ENCODE data around the gene CEP112. TPM values are rescaled to one million over a fixed set of nuclear protein-coding genes. Genes with fewer than 3 reads are reported as not detected.
A peak's percentile ranks its signal among the peaks of the same experiment; 100 is the strongest.
"Not testable (repeated sequence)": the region's sequence is repeated elsewhere in the genome, so short reads cannot be mapped to it uniquely, and the experiment has no call there.

CEP112 gene
- total RNA-seq, 1 donor from 2014 or later, result 14.5 TPM

DNA sequence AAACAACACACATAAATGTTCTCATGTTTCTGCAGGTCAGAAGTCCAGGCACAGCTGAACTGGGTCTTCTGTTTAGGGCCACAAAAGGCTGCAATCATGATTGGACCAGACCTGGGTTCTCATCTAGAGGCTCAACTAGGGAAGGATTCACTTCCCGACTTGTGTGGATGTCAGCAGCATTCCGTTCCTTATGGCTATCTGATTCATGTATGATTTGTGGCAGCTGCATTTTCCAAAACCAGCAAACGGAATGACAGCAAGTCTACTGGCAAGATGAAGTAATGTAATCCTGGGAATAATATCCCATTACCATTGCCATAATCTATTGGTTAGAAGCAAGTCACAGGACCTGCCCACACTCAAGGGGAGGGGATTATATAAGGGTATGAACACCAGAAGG lies 22.1 kb downstream of the CEP112 start:
- no peak for DNase-seq
- TF ChIP-seq, protein P1, sequence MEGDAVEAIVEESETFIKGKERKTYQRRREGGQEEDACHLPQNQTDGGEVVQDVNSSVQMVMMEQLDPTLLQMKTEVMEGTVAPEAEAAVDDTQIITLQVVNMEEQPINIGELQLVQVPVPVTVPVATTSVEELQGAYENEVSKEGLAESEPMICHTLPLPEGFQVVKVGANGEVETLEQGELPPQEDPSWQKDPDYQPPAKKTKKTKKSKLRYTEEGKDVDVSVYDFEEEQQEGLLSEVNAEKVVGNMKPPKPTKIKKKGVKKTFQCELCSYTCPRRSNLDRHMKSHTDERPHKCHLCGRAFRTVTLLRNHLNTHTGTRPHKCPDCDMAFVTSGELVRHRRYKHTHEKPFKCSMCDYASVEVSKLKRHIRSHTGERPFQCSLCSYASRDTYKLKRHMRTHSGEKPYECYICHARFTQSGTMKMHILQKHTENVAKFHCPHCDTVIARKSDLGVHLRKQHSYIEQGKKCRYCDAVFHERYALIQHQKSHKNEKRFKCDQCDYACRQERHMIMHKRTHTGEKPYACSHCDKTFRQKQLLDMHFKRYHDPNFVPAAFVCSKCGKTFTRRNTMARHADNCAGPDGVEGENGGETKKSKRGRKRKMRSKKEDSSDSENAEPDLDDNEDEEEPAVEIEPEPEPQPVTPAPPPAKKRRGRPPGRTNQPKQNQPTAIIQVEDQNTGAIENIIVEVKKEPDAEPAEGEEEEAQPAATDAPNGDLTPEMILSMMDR (IDR thresholded peaks at IDR 0.05; ENCODE audit: borderline replicate concordance), result no peak
- intact Hi-C loops (cut with micrococcal nuclease), result loop anchor here (10.0 kb wide), 2 partner anchors 875 to 925 kb away; no protein-coding TSS in a partner anchor
- Histone ChIP-seq H3K9me3 (replicated peaks) (no peaks in the 10 kb centered on the region), H3K4me3 (no peak overlapping the region), H3K27ac (replicated peaks) (no peak overlapping the region), H3K36me3 (peaks cover 8% of the 10 kb centered on the region), H3K4me1 (peaks cover 28% of the 10 kb centered on the region), H3K27me3 (ENCODE audit: low read depth) (no peaks in the 10 kb centered on the region)

- DNase-seq, result no peak
- Histone ChIP-seq H3K9me3 (replicated peaks) (no peaks in the 10 kb centered on the region), H3K36me3 (no peaks in the 10 kb centered on the region), H3K27me3 (ENCODE audit: low read depth) (no peaks in the 10 kb centered on the region), H3K4me1 (peaks cover 21% of the 10 kb centered on the region), H3K4me3 (no peak overlapping the region), H3K27ac (replicated peaks) (peak overlapping the region; percentile 17)
- TF ChIP-seq, protein P1 (IDR thresholded peaks at IDR 0.05; ENCODE audit: borderline replicate concordance), result no peak
- intact Hi-C loops (cut with micrococcal nuclease), result loop anchor here (10.0 kb wide), 2 partner anchors 873 to 923 kb away; no protein-coding TSS in a partner anchor
Observed at GRCh38 chr17:66167189-66167815, 24.6 kb downstream of the CEP112 start.

DNA sequence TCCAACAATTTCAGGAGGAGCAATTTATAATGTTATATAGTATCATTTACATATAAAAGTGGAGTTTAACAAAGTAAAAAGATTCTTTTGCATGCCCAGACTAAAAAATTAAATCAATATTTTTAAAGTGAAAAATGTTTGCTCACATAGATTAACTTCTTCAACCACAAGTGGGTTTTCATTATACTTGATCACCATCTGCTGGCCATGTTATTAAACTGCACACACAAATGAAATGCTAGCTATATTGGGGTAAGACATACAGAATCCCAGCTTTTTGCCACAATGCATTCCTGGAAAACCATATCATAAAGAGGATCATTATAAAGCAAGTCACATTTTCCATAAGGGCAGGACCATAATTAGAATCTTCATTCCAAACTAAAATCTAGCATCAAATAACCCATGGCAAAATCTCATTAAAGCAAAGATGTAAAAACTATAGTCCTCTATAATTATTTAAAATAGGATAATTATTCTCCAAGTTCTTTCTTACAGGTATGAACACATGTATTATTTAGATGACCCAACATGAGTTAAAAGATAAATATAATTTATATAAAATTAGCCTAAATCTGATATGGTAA lies 26.3 kb downstream of the CEP112 start:
- intact Hi-C loops (cut with micrococcal nuclease), result loop anchor here (10.0 kb wide), 2 partner anchors 871 to 921 kb away; no protein-coding TSS in a partner anchor
- Histone ChIP-seq H3K27me3 (ENCODE audit: low read depth) (no peaks in the 10 kb centered on the region), H3K27ac (replicated peaks) (no peak overlapping the region), H3K4me3 (no peak overlapping the region), H3K4me1 (peaks cover 7% of the 10 kb centered on the region), H3K36me3 (peaks cover under 1% of the 10 kb centered on the region), H3K9me3 (replicated peaks) (peaks cover 4% of the 10 kb centered on the region)
- no peak for DNase-seq
- TF ChIP-seq, protein P1 (IDR thresholded peaks at IDR 0.05; ENCODE audit: borderline replicate concordance), result peak; percentile 79

DNA sequence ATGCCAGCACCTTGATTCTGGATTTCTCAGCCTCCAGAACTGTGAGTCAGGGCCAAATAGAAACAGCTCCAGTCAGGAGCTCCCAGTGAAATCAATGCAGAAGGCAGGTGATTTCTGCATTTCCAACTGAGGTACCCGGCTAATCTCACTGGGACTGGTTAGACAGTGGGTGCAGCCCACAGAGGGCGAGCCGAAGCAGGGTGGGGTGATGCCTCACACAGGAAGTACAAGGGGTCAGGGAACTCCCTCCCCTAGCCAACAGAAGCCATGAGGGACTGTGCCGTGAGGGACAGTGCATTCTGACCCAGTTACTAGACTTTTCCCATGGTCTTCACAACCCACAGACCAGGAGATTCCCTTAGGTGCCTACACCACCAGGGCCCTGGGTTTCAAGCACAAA lies 36.9 kb downstream of the CEP112 start:
- H3K4me1 ChIP-seq; DNase-seq; H3K4me3 ChIP-seq; H3K27me3 ChIP-seq (ENCODE audit: low read depth); H3K27ac ChIP-seq (replicated peaks): not testable (repeated sequence)
- Histone ChIP-seq H3K9me3 (replicated peaks) (peaks cover 17% of the 10 kb centered on the region), H3K36me3 (peaks cover 20% of the 10 kb centered on the region)
- intact Hi-C loops (cut with micrococcal nuclease), result loop anchor here (10.0 kb wide), 1 partner anchor 190 kb away; no protein-coding TSS in a partner anchor

DNA sequence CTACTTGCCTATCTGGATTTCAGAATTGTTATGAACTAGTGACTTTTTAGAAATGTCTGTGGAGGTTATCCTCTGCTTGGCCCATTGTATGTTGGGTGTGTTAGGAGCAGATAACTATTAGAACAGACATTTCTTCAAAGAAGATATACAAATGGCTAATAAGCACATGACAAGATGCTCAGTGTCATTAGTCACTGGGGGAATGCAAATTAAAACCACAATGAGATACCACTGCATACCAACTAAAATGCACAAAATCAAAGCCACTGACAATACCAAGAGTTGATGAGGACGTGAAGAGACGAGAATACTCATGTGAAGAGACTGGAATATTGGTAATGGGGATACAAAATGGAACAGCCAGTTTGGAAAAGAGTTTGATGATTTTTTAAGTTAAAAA lies 39.2 kb downstream of the CEP112 start:
- Histone ChIP-seq H3K27ac (replicated peaks) (no peak overlapping the region), H3K9me3 (replicated peaks) (no peaks in the 10 kb centered on the region)

More for the DNA sequence above, 39.2 kb downstream of the CEP112 start:
- DNase-seq, result no peak
- TF ChIP-seq, protein P1 (IDR thresholded peaks at IDR 0.05; ENCODE audit: borderline replicate concordance), result no peak
- Histone ChIP-seq H3K27me3 (ENCODE audit: low read depth) (no peaks in the 10 kb centered on the region), H3K4me1 (no peaks in the 10 kb centered on the region), H3K36me3 (peaks cover 17% of the 10 kb centered on the region), H3K4me3 (no peak overlapping the region)
- intact Hi-C loops (cut with micrococcal nuclease), result loop anchor here (10.0 kb wide), 1 partner anchor 188 kb away; no protein-coding TSS in a partner anchor
